ENCODE measurements around the gene GGA2. TPM values are rescaled to one million over a fixed set of nuclear protein-coding genes. Genes with fewer than 3 reads are reported as not detected.
"Not testable (repeated sequence)": the region's sequence is repeated elsewhere in the genome, so short reads cannot be mapped to it uniquely, and the experiment has no call there.

Gene GGA2
- total and polyA plus RNA-seq, 9 donors = 27.1 to 141 (median 83.3) TPM

DNA sequence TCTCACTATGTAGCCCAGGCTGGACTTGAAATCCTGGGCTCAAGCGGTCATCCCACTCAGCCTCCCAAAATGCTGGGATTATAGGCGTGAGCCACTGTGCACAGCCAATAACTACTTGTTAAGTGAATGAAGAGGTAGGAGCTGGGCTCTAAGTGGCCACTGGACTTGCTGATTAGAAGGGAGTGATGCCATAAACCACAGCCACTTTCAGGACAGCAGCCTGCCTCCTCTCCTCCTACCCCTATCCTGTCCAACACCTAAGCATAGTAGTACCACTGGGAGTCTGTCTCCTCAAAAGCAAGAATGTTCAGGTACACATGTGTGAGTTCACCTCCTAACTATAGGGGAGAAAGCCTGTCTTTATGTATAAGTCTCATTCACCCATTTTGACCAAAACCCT, 45.1 kb downstream of the GGA2 start:
- H3K27ac ChIP-seq = no peak overlapping the region
- intact Hi-C loops (cut with DNase I) = loop anchor here in 1 of 4 donors (10.0 kb wide), 1 partner anchor 90 kb away; the partner anchor contains the start of genes EARS2 and UBFD1
- TF ChIP-seq EP300 (IDR thresholded peaks at IDR 0.05) (no peak), POLR2A (IDR thresholded peaks at IDR 0.05) (no peak)
- TF ChIP-seq, protein P1, sequence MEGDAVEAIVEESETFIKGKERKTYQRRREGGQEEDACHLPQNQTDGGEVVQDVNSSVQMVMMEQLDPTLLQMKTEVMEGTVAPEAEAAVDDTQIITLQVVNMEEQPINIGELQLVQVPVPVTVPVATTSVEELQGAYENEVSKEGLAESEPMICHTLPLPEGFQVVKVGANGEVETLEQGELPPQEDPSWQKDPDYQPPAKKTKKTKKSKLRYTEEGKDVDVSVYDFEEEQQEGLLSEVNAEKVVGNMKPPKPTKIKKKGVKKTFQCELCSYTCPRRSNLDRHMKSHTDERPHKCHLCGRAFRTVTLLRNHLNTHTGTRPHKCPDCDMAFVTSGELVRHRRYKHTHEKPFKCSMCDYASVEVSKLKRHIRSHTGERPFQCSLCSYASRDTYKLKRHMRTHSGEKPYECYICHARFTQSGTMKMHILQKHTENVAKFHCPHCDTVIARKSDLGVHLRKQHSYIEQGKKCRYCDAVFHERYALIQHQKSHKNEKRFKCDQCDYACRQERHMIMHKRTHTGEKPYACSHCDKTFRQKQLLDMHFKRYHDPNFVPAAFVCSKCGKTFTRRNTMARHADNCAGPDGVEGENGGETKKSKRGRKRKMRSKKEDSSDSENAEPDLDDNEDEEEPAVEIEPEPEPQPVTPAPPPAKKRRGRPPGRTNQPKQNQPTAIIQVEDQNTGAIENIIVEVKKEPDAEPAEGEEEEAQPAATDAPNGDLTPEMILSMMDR (IDR thresholded peaks at IDR 0.05) = no peak
- H3K27me3 ChIP-seq = no peaks in the 10 kb centered on the region
- H3K36me3 ChIP-seq = no peaks in the 10 kb centered on the region
- no peaks in the 10 kb centered on the region for H3K9me3 ChIP-seq
- no peaks in the 10 kb centered on the region for H3K4me1 ChIP-seq (ENCODE audit: insufficient read depth)
- no peak overlapping the region for H3K4me3 ChIP-seq
- no peak for DNase-seq
- WGBS, 3 donors = 91 to 97% (median 93%) methylated on average over 2 of the region's 2 CpGs

DNA sequence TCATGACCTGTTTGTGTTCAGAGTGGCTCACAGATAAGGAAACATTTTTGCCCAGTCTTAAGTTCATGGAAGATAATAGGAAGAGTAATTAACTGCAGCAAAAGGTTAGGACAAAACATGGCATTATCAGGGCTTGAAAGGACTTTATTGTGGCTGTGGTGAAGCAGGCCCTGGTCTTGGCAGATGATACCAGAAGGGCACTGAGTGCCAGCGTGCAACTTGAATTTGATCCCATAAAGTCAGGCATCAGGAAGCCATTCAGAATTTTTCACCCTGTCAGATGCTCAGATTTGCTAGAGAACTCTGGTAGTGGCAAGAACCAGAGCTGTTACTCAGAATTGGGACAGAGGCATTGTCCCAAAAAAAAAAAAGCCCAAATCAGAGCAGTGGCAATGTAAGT, 46.1 kb downstream of the GGA2 start:
- Histone ChIP-seq H3K4me3 (no peak overlapping the region), H3K27ac (no peak overlapping the region), H3K27me3 (no peaks in the 10 kb centered on the region), H3K36me3 (no peaks in the 10 kb centered on the region), H3K9me3 (no peaks in the 10 kb centered on the region), H3K4me1 (ENCODE audit: insufficient read depth) (no peaks in the 10 kb centered on the region)
- 57 to 78% (median 77%) methylated on average over 1 of the region's 1 CpG for WGBS, 3 donors
- DNase-seq = no peak
- no peak for TF ChIP-seq EP300 (IDR thresholded peaks at IDR 0.05)
- no peak for TF ChIP-seq POLR2A (IDR thresholded peaks at IDR 0.05)
- TF ChIP-seq, protein P1 (IDR thresholded peaks at IDR 0.05) = no peak
- intact Hi-C loops (cut with DNase I) = loop anchor here in 1 of 4 donors (10.0 kb wide), 1 partner anchor 91 kb away; the partner anchor contains the start of genes EARS2 and UBFD1

DNA sequence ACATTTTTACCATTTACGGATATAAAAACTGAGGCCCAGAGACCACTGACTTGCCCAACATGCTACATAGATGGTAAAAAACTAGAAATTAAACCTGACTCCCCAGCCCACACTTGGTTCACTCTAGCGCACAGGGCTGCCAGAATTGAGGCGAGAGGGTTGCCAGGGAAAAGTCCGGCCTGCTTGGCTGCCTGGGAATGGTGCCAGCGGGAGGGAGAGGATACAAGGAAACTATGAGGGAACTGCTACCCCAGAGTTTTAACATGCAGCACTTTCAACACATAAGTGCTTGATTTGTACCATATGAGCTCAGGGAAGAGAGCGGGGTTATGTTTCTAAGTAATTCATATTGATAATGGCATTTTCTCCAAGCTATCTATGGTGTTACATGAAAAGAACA, 47.3 kb downstream of the GGA2 start:
- not testable (repeated sequence) for H3K36me3 ChIP-seq; H3K4me1 ChIP-seq (ENCODE audit: insufficient read depth); H3K9me3 ChIP-seq; H3K4me3 ChIP-seq; H3K27ac ChIP-seq; H3K27me3 ChIP-seq
- intact Hi-C loops (cut with DNase I) = loop anchor here in 1 of 4 donors (10.0 kb wide), 1 partner anchor 92 kb away; the partner anchor contains the start of genes EARS2 and UBFD1
- peak; percentile 84 to 92 (median 88) for DNase-seq
- WGBS, 3 donors = 5 to 19% (median 10%) methylated on average over 5 to 6 of the region's 6 CpGs

DNA sequence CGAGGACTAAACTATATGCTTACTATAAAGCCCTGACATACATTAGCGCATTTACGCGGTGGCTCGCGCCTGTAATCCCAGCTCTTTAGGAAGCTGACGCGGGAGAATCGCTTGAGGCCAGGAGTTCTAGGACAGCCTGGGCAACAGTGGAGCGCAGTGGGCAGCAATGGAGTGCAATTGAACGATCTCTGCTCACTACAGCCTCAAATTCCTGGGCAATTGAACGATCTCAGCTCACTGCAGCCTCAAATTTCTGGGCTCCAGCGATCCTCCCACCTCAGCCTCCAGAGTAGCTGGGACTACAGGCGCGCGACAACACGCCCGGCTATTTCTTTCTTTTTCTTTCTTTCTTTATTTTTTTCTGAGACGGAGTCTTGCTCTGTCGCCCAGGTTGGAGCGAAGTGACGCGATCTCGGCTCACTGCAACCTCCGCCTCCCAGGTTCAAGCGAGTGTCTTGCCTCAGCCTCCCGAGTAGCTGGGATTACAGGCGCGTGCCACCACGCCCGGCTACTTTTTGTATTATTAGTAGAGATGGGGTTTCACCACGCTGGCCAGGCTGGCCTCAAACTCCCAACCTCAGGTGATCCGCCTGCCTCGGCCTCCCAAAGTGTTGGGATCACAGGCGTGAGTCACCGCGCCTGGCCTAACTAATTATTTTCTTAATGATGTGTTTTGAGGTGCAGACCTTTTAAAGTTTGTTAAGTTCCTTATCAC, 56.8 kb downstream of the GGA2 start:
- intact Hi-C loops (cut with DNase I) = no loop called here
- H3K4me3 ChIP-seq = peak overlapping the region; percentile 73
- H3K27me3 ChIP-seq = no peaks in the 10 kb centered on the region
- TF ChIP-seq, protein P1 (IDR thresholded peaks at IDR 0.05) = no peak
- TF ChIP-seq EP300 (IDR thresholded peaks at IDR 0.05) = no peak
- no peak for TF ChIP-seq POLR2A (IDR thresholded peaks at IDR 0.05)
- no peaks in the 10 kb centered on the region for H3K36me3 ChIP-seq
- DNase-seq = peak in 1 of 5 donors; percentile 29
- H3K9me3 ChIP-seq = no peaks in the 10 kb centered on the region
- WGBS, 3 donors = 46 to 52% (median 51%) methylated on average over 37 of the region's 37 CpGs
- H3K27ac ChIP-seq = no peak overlapping the region
- H3K4me1 ChIP-seq (ENCODE audit: insufficient read depth) = peaks cover 6% of the 10 kb centered on the region
